GM12801 (cell line): ENCODE measurements around the gene EXOC6.

Experiments
- TF ChIP-seq, protein P1 (sequence below): IDR thresholded peaks from one replicate; pipeline ENCODE4 v1.5.1; 2011; ENCODE audit warnings: control low read depth; ENCODE audit not compliant: insufficient read length; ENCODE audit errors: extremely low read depth

EXOC6 gene

DNA sequence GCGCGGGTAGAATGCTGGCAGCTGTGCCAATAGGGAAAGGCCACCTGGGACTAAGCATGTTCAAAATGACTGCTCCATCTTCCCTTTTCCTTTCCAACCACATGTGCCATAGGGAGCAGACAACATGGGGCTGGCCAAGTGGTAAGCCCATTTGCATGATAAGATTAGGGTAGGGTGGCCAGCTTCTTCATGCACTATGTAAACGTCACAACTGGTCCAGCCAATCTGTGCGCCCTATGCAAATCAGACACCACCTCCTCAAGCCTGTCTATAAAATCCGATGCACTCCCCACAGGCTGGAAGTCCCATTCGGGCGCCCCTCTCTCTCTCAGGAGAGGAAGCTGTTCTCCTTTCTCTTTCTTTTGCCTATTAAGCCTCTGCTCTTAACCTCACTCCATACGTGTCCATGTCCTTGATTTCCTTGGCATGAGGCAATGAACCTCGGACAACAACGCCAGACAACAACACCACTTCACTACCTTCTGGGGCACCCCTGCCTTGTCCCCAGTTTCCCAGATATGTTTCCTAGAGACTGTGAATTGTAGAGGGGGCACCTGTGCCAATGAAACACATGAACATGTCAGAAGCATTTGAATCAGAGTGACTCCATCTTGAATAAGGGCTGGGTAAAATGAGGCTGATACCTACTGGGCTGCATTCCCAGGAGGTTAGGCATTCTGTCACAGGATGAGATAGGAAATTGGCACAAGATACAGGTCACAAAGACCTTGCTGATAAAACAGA, 19.1 kb upstream of the EXOC6 start:
- TF ChIP-seq, protein P1, sequence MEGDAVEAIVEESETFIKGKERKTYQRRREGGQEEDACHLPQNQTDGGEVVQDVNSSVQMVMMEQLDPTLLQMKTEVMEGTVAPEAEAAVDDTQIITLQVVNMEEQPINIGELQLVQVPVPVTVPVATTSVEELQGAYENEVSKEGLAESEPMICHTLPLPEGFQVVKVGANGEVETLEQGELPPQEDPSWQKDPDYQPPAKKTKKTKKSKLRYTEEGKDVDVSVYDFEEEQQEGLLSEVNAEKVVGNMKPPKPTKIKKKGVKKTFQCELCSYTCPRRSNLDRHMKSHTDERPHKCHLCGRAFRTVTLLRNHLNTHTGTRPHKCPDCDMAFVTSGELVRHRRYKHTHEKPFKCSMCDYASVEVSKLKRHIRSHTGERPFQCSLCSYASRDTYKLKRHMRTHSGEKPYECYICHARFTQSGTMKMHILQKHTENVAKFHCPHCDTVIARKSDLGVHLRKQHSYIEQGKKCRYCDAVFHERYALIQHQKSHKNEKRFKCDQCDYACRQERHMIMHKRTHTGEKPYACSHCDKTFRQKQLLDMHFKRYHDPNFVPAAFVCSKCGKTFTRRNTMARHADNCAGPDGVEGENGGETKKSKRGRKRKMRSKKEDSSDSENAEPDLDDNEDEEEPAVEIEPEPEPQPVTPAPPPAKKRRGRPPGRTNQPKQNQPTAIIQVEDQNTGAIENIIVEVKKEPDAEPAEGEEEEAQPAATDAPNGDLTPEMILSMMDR = no peak

DNA sequence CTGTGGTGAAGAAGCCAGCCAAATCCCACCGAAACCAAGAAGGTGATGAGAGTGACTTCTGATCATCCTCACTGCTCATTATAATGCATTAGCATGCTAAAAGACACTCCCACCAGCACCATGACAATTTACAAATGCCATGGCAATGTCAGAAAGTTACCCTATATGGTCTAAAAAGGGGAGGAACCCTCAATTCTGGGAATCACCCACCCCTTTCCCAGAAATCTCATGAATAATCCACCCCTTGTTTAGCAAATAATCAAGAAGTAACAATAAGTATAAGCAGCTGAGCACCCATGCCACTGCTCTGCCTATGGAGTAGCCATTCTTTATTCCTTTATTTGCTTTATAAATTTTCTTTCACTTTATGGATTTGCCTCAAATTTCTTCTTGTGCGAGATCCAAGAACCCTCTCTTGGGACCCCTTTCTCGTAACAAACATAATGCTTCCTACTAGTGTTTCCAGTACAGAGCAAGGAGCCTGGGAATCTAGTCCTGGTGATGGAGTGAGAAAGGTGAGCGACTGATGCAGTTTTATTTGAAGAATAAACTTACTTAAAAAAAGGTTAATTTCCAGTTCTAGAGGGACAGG, 18.4 kb upstream of the EXOC6 start:
- TF ChIP-seq, protein P1 = no peak

DNA sequence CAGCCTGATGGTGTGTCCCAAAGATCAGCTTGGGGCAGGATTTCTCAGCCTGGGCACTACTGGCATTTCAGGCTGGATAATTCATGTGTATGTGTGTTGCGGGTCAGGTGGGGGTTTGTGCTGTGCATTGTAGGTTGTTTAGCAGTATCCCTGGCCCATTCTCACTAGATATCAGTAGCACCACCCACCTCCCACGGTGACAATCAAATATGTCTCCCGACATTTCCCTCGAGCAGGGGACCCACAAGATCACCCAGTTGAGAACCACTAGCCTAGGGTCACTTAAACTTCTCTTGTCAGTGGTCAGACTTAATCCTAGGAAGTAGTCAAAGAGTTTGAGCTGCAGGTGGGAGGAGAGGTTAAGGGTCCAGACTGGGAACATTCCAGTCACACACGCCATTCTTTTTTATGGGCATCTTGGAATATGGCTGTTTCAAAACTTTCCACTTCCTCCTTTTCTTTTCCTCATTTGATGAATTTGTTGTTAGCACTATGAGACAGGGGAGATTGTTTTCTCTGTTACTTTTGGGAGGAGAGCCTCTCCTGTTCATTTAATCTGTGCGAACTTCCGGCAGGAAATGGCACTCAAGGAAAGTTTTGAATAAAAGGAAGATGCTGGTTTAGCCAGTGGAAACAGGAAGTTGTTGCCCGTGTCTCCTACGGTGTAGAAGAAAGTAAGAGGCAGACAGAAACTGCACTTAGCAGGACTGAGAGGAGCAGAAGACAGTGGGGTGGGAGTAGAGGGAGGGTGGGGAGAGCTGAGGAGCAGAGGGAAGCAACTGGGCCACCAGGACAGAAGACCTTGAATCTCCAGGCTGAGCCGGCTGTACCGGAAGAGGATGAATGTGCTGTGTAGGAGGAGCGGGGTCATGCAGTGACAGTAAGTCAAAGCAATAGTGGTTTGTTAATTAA, 17.6 kb upstream of the EXOC6 start:
- TF ChIP-seq, protein P1 = no peak

DNA sequence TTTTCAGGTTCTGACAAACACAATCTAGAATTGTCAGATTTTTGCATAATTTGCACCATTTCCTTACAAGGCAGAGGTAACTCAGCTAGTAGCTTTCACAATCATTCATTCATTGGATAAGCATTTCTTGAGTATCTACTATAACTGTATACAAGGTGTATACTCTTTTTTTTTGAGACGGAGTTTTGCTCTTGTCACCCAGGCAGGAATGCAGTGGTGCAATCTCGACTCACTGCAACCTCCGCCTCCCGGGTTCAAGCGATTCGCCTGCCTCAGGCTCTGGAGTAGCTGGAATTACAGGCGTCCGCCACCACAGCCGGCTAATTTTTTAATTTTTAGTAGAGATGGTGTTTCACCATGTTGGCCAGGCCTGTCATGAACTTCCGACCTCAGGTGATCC, 16.2 kb upstream of the EXOC6 start:
- TF ChIP-seq, protein P1 = no peak

DNA sequence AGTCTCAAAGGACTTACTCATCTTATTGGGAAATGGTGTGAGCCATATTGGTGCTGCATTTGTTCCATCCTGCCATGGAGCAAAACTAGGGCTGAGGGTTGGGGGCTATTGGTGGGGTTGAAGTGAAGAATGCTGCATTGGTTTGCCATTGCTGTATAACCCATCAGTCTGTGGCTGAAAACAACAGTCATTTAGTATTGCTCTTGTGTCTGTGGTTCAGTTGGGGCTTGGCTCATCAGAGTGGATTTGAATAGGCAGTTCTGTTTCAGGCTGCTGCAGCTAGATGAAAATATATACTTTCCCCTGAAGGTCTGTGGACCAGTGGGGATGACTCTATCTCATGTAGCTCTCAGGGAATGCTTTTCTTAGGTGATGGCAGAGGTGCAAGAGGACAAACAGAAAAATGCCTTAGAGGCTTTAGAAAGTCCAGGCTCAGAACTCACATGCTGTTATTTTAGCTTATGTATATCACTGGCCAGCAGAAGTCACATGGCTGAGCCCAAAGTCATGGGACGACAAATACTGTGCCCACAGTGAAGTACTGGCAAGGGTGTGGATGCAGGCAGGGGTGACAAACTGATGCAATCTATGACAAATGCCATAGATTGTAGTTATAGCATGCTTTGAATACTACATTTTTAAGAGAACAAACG, 15.2 kb upstream of the EXOC6 start:
- TF ChIP-seq, protein P1 = no peak

DNA sequence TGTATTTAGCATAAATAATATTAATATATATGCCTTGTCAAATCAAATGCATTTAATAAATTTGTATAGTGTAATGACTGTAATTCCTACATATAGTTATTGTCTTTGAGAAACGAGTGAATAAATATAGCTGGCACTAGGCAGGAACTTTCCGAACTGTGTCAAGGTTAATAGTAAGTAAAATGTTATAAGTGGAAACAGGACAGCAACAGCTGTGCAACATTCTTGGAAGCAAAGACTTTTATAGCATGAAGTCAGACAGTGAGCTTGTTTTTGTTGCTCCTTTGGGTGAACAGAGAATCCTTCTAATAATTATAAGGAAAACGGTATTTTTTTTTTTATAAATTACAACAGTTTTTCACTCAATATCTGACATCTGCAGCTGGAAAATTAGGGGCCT, 14.0 kb upstream of the EXOC6 start:
- TF ChIP-seq, protein P1 = no peak

DNA sequence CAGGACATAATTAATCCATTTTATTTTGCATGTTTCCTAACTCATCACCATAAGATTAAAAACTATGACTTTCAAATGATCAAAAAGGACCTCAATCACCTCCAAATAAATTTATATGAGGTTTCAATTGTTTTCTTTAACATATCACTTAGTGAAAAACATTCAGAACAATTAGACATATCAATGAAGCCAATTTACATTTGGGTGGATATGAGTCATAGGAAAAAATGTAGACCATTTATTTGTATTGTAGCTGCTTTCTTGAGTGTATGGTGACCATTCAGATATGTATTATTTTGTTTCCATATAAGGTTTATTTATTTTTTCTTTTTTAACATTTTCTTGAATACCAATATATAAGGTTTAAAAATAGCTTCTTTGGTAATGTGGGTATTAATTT, 13.3 kb upstream of the EXOC6 start:
- TF ChIP-seq, protein P1 = no peak
